ENCODE measurements around the gene SPAG4.
A peak's percentile ranks its signal among the peaks of the same experiment; 100 is the strongest.

SPAG4 gene

GRCh38 chr20:35654415-35654814 is 38.8 kb downstream of the SPAG4 start:
- no peak for DNase-seq (ENCODE audit: low spot score)

GRCh38 chr20:35657271-35657670 is 41.6 kb downstream of the SPAG4 start:
- no peak for DNase-seq (ENCODE audit: low spot score)

- no peak for DNase-seq (ENCODE audit: low spot score)
Measured at GRCh38 chr20:35660122-35660937, 44.7 kb downstream of the SPAG4 start.

GRCh38 chr20:35661053-35661452 is 45.4 kb downstream of the SPAG4 start:
- DNase-seq (ENCODE audit: low spot score): no peak

- no peak for DNase-seq (ENCODE audit: low spot score)
Measured at GRCh38 chr20:35661908-35662307, 46.3 kb downstream of the SPAG4 start.

- DNase-seq (ENCODE audit: low spot score): no peak
Measured at GRCh38 chr20:35662551-35662950, 46.9 kb downstream of the SPAG4 start.

- peak; percentile 27 for DNase-seq (ENCODE audit: low spot score)
Measured at GRCh38 chr20:35663516-35664465, 48.2 kb downstream of the SPAG4 start.

GRCh38 chr20:35664466-35665206 is 49.0 kb downstream of the SPAG4 start, which contains the start of the genes CPNE1 and RBM12:
Gene CPNE1, minus strand, starts transcription at chr20:35664900. Its CDS starts 31,977 bp downstream, at chr20:35632923.
Gene RBM12, minus strand, starts transcription at chr20:35664900. Its CDS starts 9,578 bp downstream, at chr20:35655322.
- peak; percentile 99 for DNase-seq (ENCODE audit: low spot score)

- DNase-seq (ENCODE audit: low spot score): no peak
Measured at GRCh38 chr20:35665949-35666288, 50.3 kb downstream of the SPAG4 start.

GRCh38 chr20:35669221-35669620 is 53.6 kb downstream of the SPAG4 start:
- DNase-seq (ENCODE audit: low spot score): no peak

GRCh38 chr20:35669681-35670080 is 54.1 kb downstream of the SPAG4 start:
- no peak for DNase-seq (ENCODE audit: low spot score)
